Keratinocyte (primary cell): Measurements from ENCODE around the gene SLC25A47. TPM values are rescaled to one million over a fixed set of nuclear protein-coding genes. Genes with fewer than 3 reads are reported as not detected.

Experiments used
- DNase-seq: peaks from one replicate; pipeline ENCODE4 v3.0.0-alpha.2; 2011; ENCODE audit warnings: low read depth, missing footprints, low spot score
- FAIRE-seq: peaks from 2 replicates; lab custom pipeline; 2011; peaks lifted over from hg19 to GRCh38; lab: Jason Lieb, UNC
- H2AFZ ChIP-seq: 2 replicates; pipeline ENCODE4 v1.6.0; 2012; ENCODE audit warnings: low read length, control low read depth, inconsistent platforms; ENCODE audit not compliant: control insufficient read depth
- H3K27ac ChIP-seq: 2 replicates; pipeline ENCODE4 v1.5.1; 2011; ENCODE audit warnings: low read length; ENCODE audit not compliant: control insufficient read depth, insufficient read depth
- H3K27me3 ChIP-seq: 3 replicates; pipeline ENCODE4 v1.6.0; 2011; ENCODE audit warnings: low read length; ENCODE audit not compliant: control insufficient read depth, insufficient read depth; ENCODE audit errors: extremely low read depth
- H3K36me3 ChIP-seq, 2 experiments: 2 replicates in 1 of 2; 3 replicates in 1 of 2; pipeline ENCODE4 v1.5.1; 2011; ENCODE audit warnings: low read length in 2 of 2, mild to moderate bottlenecking in 1 of 2; ENCODE audit not compliant: control insufficient read depth in 2 of 2, insufficient read depth in 2 of 2; ENCODE audit errors: extremely low read depth in 1 of 2
- H3K4me1 ChIP-seq: 3 replicates; pipeline ENCODE4 v1.5.1; 2011; ENCODE audit warnings: low read length; ENCODE audit not compliant: control insufficient read depth, insufficient read depth; ENCODE audit errors: extremely low read depth
- H3K4me2 ChIP-seq: 3 replicates; pipeline ENCODE4 v1.6.0; 2011; ENCODE audit warnings: low read depth, low read length; ENCODE audit not compliant: control insufficient read depth, insufficient read depth; ENCODE audit errors: extremely low read depth
- H3K4me3 ChIP-seq, 3 experiments: fragments of 200-600 bp in 1 of 3; sonication (generic) in 1 of 3; 2 replicates in 2 of 3; 3 replicates in 1 of 3; pipeline ENCODE4 v1.5.1; 2011 to 2016; ENCODE audit warnings: low read length in 3 of 3, mild to moderate bottlenecking in 3 of 3, control low read depth in 2 of 3, inconsistent platforms in 1 of 3, low read depth in 1 of 3, mixed read lengths in 1 of 3, mixed run types in 1 of 3, moderate library complexity in 1 of 3; ENCODE audit not compliant: control insufficient read depth in 2 of 3, insufficient read depth in 2 of 3; ENCODE audit errors: extremely low read depth in 1 of 3
- H3K79me2 ChIP-seq: 2 replicates; pipeline ENCODE4 v1.6.0; 2012; ENCODE audit warnings: low read length; ENCODE audit not compliant: control insufficient read depth, insufficient read depth
- H3K9ac ChIP-seq: 3 replicates; pipeline ENCODE4 v1.6.0; 2011; ENCODE audit warnings: low read length; ENCODE audit not compliant: control insufficient read depth, insufficient read depth; ENCODE audit errors: extremely low read depth
- H3K9me1 ChIP-seq: 3 replicates; pipeline ENCODE4 v1.6.0; 2011; ENCODE audit warnings: low read length; ENCODE audit not compliant: control insufficient read depth, insufficient read depth; ENCODE audit errors: extremely low read depth
- H3K9me3 ChIP-seq: 2 replicates; pipeline ENCODE4 v1.5.1; 2012; ENCODE audit warnings: low read depth, low read length; ENCODE audit not compliant: control insufficient read depth
- H4K20me1 ChIP-seq: 3 replicates; pipeline ENCODE4 v1.6.0; 2011; ENCODE audit warnings: low read length; ENCODE audit not compliant: control insufficient read depth, insufficient read depth; ENCODE audit errors: extremely low read depth
- EZH2 ChIP-seq: IDR thresholded peaks from one replicate; pipeline ENCODE4 v1.6.1; 2012; ENCODE audit warnings: inconsistent platforms, mild to moderate bottlenecking, low read length, moderate library complexity
- dilution Hi-C: fragments of 300-500 bp; cut with MboI; formaldehyde crosslinking; loops from one replicate; pipeline ENCODE4 v1.7.0; 2020; ENCODE audit warnings: low sequenced_read_pairs; ENCODE audit not compliant: extremely low pct_ligation_motif_present
- polyA plus RNA-seq, 5 experiments: library from polyadenylated mRNA; depleted of rRNA in 3 of 5; stranded (reverse) in 3 of 5; stranded (forward) in 1 of 5; unstranded in 1 of 5; fragments of >200 nt; gene quantifications; 1 replicate in 1 of 5; 2 replicates in 3 of 5; 3 replicates in 1 of 5; pipeline versions ENCODE4 v1.2.1 to v1.2.3, GENCODE V29; 2011 to 2012; ENCODE audit warnings: missing spikeins in 2 of 5, low read depth in 1 of 5, low replicate concordance in 1 of 5
- TF ChIP-seq, protein P1 (sequence below), 3 experiments: IDR thresholded peaks in 1 of 3; conservative IDR thresholded peaks in 1 of 3; optimal IDR thresholded peaks in 1 of 3; 2 replicates in 2 of 3; 3 replicates in 1 of 3; pipeline versions ENCODE3 to v1.5.1; 2011; ENCODE audit warnings: low read length in 3 of 3, mild to moderate bottlenecking in 3 of 3, moderate library complexity in 2 of 3, control low read depth in 1 of 3, inconsistent platforms in 1 of 3; ENCODE audit not compliant: insufficient read depth in 2 of 3; ENCODE audit errors: extremely low read depth in 1 of 3

SLC25A47 gene
- polyA plus RNA-seq, 1 donor (not counting 4 experiments of a cell fraction or from before 2014, with no cell fraction given) = not detected

DNA sequence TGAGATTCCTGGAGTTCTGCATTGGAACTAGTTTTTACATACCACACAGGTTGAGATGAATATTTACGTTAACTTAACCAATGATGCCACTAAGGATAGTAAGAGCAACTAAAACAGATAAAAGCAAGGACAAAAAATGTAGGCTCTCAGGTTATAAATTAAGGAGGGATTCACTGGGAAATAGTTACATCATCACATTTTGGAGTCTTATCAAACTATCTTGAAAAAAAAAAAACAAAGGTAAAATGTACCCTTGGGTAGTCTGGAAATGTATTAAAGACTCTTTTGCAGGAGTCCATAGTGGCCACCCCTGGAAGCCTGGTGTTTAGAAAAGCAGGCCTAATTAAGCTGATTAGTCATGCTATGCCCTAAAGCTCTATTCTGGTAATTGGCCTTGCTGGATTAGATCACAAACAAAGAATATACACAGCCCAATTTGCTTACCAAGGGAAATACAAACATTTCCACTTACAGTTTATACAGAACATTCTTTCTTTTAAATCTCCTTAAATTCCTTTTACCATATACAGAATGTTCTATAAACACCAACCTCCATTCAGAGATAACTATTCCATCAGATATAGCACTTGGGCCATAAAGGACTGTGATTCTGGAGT is 39.3 kb downstream of the SLC25A47 start:
- Histone ChIP-seq H2AFZ (no peak overlapping the region), H3K9me3 (no peaks in the 10 kb centered on the region), H3K27ac (no peak overlapping the region), H3K4me1 (no peaks in the 10 kb centered on the region), H3K4me3 (no peak overlapping the region), H3K9me1 (no peaks in the 10 kb centered on the region), H4K20me1 (no peaks in the 10 kb centered on the region), H3K9ac (no peak overlapping the region), H3K79me2 (no peaks in the 10 kb centered on the region), H3K36me3 (peaks cover 15 to 25% of the 10 kb centered on the region in 2 experiments), H3K27me3 (no peaks in the 10 kb centered on the region), H3K4me2 (no peak overlapping the region)
- TF ChIP-seq, protein P1, sequence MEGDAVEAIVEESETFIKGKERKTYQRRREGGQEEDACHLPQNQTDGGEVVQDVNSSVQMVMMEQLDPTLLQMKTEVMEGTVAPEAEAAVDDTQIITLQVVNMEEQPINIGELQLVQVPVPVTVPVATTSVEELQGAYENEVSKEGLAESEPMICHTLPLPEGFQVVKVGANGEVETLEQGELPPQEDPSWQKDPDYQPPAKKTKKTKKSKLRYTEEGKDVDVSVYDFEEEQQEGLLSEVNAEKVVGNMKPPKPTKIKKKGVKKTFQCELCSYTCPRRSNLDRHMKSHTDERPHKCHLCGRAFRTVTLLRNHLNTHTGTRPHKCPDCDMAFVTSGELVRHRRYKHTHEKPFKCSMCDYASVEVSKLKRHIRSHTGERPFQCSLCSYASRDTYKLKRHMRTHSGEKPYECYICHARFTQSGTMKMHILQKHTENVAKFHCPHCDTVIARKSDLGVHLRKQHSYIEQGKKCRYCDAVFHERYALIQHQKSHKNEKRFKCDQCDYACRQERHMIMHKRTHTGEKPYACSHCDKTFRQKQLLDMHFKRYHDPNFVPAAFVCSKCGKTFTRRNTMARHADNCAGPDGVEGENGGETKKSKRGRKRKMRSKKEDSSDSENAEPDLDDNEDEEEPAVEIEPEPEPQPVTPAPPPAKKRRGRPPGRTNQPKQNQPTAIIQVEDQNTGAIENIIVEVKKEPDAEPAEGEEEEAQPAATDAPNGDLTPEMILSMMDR (optimal IDR thresholded peaks at IDR 0.05 in 1 of 3, IDR thresholded peaks at IDR 0.05 in 1 of 3, conservative IDR thresholded peaks at IDR 0.05 in 1 of 3; ENCODE audit: extremely low read depth in 1 of 3, insufficient read depth in 2 of 3, low read length in 3 of 3) = no peak
- no peak for TF ChIP-seq EZH2
- dilution Hi-C loops = no loop called here
- FAIRE-seq (no peak), DNase-seq (no peak)

DNA sequence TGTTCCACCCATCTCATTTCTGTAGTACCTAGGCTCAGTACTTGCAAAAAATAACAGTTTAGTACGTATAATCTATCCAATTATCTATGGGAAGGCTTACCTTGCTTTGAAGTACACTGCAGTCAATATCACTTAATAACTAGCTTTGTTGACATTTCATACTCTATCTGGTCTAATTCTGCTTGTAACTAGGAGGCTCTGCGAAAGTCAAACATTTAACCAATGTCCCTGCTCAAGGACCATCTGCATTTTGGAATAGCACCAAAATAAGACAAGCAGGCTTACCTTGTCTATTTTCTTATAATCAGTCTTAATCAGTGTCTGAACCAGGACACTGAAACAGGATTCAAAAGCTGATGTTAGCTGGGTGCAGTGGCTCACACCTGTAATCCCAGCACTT is 39.9 kb downstream of the SLC25A47 start:
- H4K20me1 ChIP-seq = no peaks in the 10 kb centered on the region
- no peak overlapping the region for H3K9ac ChIP-seq
- H3K4me1 ChIP-seq = no peaks in the 10 kb centered on the region
- H3K27ac ChIP-seq = no peak overlapping the region
- H3K27me3 ChIP-seq = no peaks in the 10 kb centered on the region
- no peak for DNase-seq
- H3K4me3 ChIP-seq = no peak overlapping the region
- TF ChIP-seq, protein P1 (optimal IDR thresholded peaks at IDR 0.05 in 1 of 3, IDR thresholded peaks at IDR 0.05 in 1 of 3, conservative IDR thresholded peaks at IDR 0.05 in 1 of 3; ENCODE audit: extremely low read depth in 1 of 3, insufficient read depth in 2 of 3, low read length in 3 of 3) = no peak
- TF ChIP-seq EZH2 = no peak
- no peak overlapping the region for H2AFZ ChIP-seq
- no peaks in the 10 kb centered on the region for H3K79me2 ChIP-seq
- FAIRE-seq = no peak
- H3K9me1 ChIP-seq = no peaks in the 10 kb centered on the region
- no peaks in the 10 kb centered on the region for H3K9me3 ChIP-seq
- H3K4me2 ChIP-seq = no peak overlapping the region
- dilution Hi-C loops = no loop called here
- peaks cover 15 to 30% of the 10 kb centered on the region in 2 experiments for H3K36me3 ChIP-seq
